MV-4-11 (cell line): Measurements from ENCODE around the gene GPR17.
A peak's percentile ranks its signal among the peaks of the same experiment; 100 is the strongest.

Experiments
- DNase-seq: peaks from one replicate; lab custom pipeline; 2025; lab: John Stamatoyannopoulos, UW

GPR17 gene

GRCh38 chr2:127654838-127655175, 8.9 kb downstream of the GPR17 start:
- DNase-seq = no peak

- no peak for DNase-seq
Observed at GRCh38 chr2:127655209-127656073, 9.5 kb downstream of the GPR17 start.

- no peak for DNase-seq
Observed at GRCh38 chr2:127656569-127657231, 10.7 kb downstream of the GPR17 start.

- no peak for DNase-seq
Observed at GRCh38 chr2:127657232-127657595, 11.3 kb downstream of the GPR17 start.

- DNase-seq = no peak
Observed at GRCh38 chr2:127658146-127658545, 12.2 kb downstream of the GPR17 start.

- DNase-seq = no peak
Observed at GRCh38 chr2:127658641-127659407, 12.9 kb downstream of the GPR17 start.

- peak; percentile 72 for DNase-seq
Observed at GRCh38 chr2:127659408-127660290, 13.7 kb downstream of the GPR17 start.

- DNase-seq = no peak
Observed at GRCh38 chr2:127660291-127660578, 14.3 kb downstream of the GPR17 start.

- DNase-seq = no peak
Observed at GRCh38 chr2:127661072-127661649, 15.2 kb downstream of the GPR17 start.

- DNase-seq = no peak
Observed at GRCh38 chr2:127661949-127662510, 16.1 kb downstream of the GPR17 start.

GRCh38 chr2:127662937-127663565, 17.1 kb downstream of the GPR17 start:
- DNase-seq = no peak

GRCh38 chr2:127663566-127664064, 17.7 kb downstream of the GPR17 start:
- no peak for DNase-seq

- DNase-seq = no peak
Observed at GRCh38 chr2:127664065-127664894, 18.3 kb downstream of the GPR17 start.

GRCh38 chr2:127664895-127665225, 18.9 kb downstream of the GPR17 start:
- no peak for DNase-seq

- DNase-seq = no peak
Observed at GRCh38 chr2:127665267-127665893, 19.4 kb downstream of the GPR17 start.

- DNase-seq = no peak
Observed at GRCh38 chr2:127669056-127669455, 23.1 kb downstream of the GPR17 start.

GRCh38 chr2:127670055-127670956, 24.4 kb downstream of the GPR17 start:
- DNase-seq = no peak

- no peak for DNase-seq
Observed at GRCh38 chr2:127670957-127671290, 25.0 kb downstream of the GPR17 start.
